Ecto neural progenitor cell (in vitro differentiated cells): ENCODE results near the gene SUN2.

Source experiments
- DNase-seq: peaks from one replicate; pipeline ENCODE4 v3.0.0-alpha.2; 2018; ENCODE audit warnings: low spot score

The SUN2 gene

GRCh38 chr22:38696606-38697424 lies 59.0 kb downstream of the SUN2 start:
- DNase-seq: no peak

GRCh38 chr22:38694940-38695339 lies 60.9 kb downstream of the SUN2 start:
- no peak for DNase-seq

DNA sequence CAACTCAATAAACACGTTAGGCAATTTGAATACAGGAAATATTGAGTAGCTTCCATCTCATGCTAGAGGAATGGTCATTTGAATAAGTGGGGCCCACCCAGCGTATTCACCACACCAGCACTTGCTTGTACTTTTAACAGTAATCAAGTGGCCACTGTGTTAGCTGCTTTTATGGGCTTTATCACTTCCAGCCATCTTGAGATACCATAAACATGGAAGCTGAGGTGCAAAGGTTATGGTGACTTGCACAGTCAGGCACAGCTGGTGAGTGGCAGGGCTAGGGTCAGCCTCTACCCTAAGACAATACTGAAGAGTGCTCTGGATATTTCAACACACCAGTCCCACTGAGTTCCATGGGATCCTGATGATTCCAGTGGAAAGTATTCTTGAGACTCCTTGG lies 61.7 kb downstream of the SUN2 start:
- no peak for DNase-seq

GRCh38 chr22:38689651-38690050 lies 66.1 kb downstream of the SUN2 start:
- no peak for DNase-seq

DNA sequence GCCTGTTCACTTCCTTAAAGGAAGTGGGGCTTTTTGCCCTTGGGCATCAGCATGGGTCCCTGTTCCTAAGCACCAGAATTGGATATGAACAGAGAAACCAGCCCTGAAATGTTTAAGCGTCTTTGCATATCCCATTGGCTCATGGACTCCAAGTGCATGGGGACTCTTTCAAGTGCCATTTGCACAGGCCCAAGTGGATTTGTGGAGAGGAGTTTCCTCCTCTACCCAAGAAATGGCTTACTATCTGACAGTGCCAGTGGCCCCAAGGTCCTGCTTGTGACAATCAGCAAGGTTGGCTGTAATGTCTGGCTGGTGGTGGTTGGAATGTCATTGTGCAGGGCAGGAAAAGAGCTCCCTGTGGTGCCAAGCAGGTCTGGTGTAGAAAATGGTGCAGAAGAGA lies 70.0 kb downstream of the SUN2 start:
- DNase-seq: no peak

GRCh38 chr22:38684895-38685294 lies 70.9 kb downstream of the SUN2 start:
- DNase-seq: no peak
